Mesendoderm (in vitro differentiated cells): Measurements from ENCODE around the gene NUTM2F.
"Not testable (repeated sequence)": the region's sequence is repeated elsewhere in the genome, so short reads cannot be mapped to it uniquely, and the experiment has no call there.

Experiments used
- DNase-seq: peaks from one replicate; pipeline ENCODE4 v3.0.0; 2013
- H2AK5ac ChIP-seq: 2 replicates; pipeline ENCODE4 v1.6.1; 2013; ENCODE audit warnings: low read length, inconsistent platforms
- H2BK120ac ChIP-seq: 2 replicates; pipeline ENCODE4 v1.6.1; 2013; ENCODE audit warnings: low read depth, mild to moderate bottlenecking, low read length, moderate library complexity, mixed read lengths
- H2BK15ac ChIP-seq: replicated peaks from 2 replicates; pipeline ENCODE4 v1.6.1; 2013; ENCODE audit warnings: low read depth, mild to moderate bottlenecking, moderate library complexity
- H2BK5ac ChIP-seq: 2 replicates; pipeline ENCODE4 v1.6.1; 2013; ENCODE audit warnings: low read length, inconsistent platforms
- H3K18ac ChIP-seq: 2 replicates; pipeline ENCODE4 v1.6.1; 2013; ENCODE audit warnings: mild to moderate bottlenecking, low read length, mixed read lengths
- H3K23ac ChIP-seq: one replicate; pipeline ENCODE4 v1.6.1; 2013; ENCODE audit warnings: low read length
- H3K27ac ChIP-seq: 2 replicates; pipeline ENCODE4 v1.5.1; 2013; ENCODE audit warnings: low read depth, mild to moderate bottlenecking, inconsistent platforms, low read length, moderate library complexity
- H3K27me3 ChIP-seq: 2 replicates; pipeline ENCODE4 v1.6.1; 2013; ENCODE audit warnings: low read length, control low read depth, mild to moderate bottlenecking, inconsistent platforms; ENCODE audit not compliant: insufficient read depth, poor library complexity
- H3K36me3 ChIP-seq: 2 replicates; pipeline ENCODE4 v1.6.1; 2013; ENCODE audit warnings: low read length, inconsistent platforms; ENCODE audit not compliant: control insufficient read depth, insufficient read depth
- H3K4ac ChIP-seq: one replicate; pipeline ENCODE4 v1.6.1; 2013; ENCODE audit warnings: low read depth, mild to moderate bottlenecking, low read length, moderate library complexity
- H3K4me1 ChIP-seq: 2 replicates; pipeline ENCODE4 v1.6.1; 2013; ENCODE audit warnings: low read depth, low read length, inconsistent platforms; ENCODE audit not compliant: control insufficient read depth
- H3K4me2 ChIP-seq: 2 replicates; pipeline ENCODE4 v1.6.1; 2013; ENCODE audit warnings: low read length
- H3K4me3 ChIP-seq: 2 replicates; pipeline ENCODE4 v1.5.1; 2013; ENCODE audit warnings: mild to moderate bottlenecking, low read length
- H3K56ac ChIP-seq: one replicate; pipeline ENCODE4 v1.6.1; 2013; ENCODE audit warnings: low read length
- H3K79me1 ChIP-seq: 2 replicates; pipeline ENCODE4 v1.6.1; 2013; ENCODE audit warnings: low read length, inconsistent platforms
- H3K79me2 ChIP-seq: 2 replicates; pipeline ENCODE4 v1.6.1; 2013; ENCODE audit warnings: mild to moderate bottlenecking, low read length; ENCODE audit not compliant: control insufficient read depth, insufficient read depth
- H3K9ac ChIP-seq: 2 replicates; pipeline ENCODE4 v1.6.1; 2013; ENCODE audit warnings: low read length, inconsistent platforms
- H4K5ac ChIP-seq: one replicate; pipeline ENCODE4 v1.6.1; 2013; ENCODE audit warnings: low read length
- H4K8ac ChIP-seq: one replicate; pipeline ENCODE4 v1.6.1; 2013; ENCODE audit warnings: low read depth, mild to moderate bottlenecking, control low read depth, low read length, moderate library complexity
- WGBS: extraction: QIAGEN DNeasy Blood & Tissue Kit; methylation state at CpG from one replicate; pipeline ENCODE4 v1.1.7; 2013; ENCODE audit warnings: low lambda C conversion rate, missing lambda C conversion rate; ENCODE audit not compliant: insufficient coverage; ENCODE audit errors: extremely low coverage; 5-methylcytosine and 5-hydroxymethylcytosine counted together

The NUTM2F gene

GRCh38 chr9:94277029-94277428 is 51.4 kb downstream of the NUTM2F start:
- not testable (repeated sequence) for H3K18ac ChIP-seq, H3K36me3 ChIP-seq, H3K4me3 ChIP-seq, H3K9ac ChIP-seq, H2BK5ac ChIP-seq, H3K27me3 ChIP-seq, H3K79me1 ChIP-seq, H3K56ac ChIP-seq, H2AK5ac ChIP-seq, H3K4me1 ChIP-seq, H2BK15ac ChIP-seq, DNase-seq, H3K4me2 ChIP-seq, H4K8ac ChIP-seq, H3K27ac ChIP-seq, H4K5ac ChIP-seq, H3K79me2 ChIP-seq, H3K23ac ChIP-seq, H2BK120ac ChIP-seq, H3K4ac ChIP-seq
- WGBS: no CpG with 5 or more reads among the region's 4 CpGs

- H3K4ac ChIP-seq: no peak overlapping the region
- H3K56ac ChIP-seq: no peak overlapping the region
- no peak overlapping the region for H2BK120ac ChIP-seq
- H4K5ac ChIP-seq: no peak overlapping the region
- no peak overlapping the region for H3K18ac ChIP-seq
- H3K4me1 ChIP-seq: no peaks in the 10 kb centered on the region
- H3K9ac ChIP-seq: no peak overlapping the region
- no peak overlapping the region for H2BK15ac ChIP-seq
- peaks cover 2% of the 10 kb centered on the region for H3K79me1 ChIP-seq
- H3K4me2 ChIP-seq: no peak overlapping the region
- H2BK5ac ChIP-seq: no peak overlapping the region
- H3K27me3 ChIP-seq: no peaks in the 10 kb centered on the region
- H3K79me2 ChIP-seq: no peaks in the 10 kb centered on the region
- no peak overlapping the region for H3K23ac ChIP-seq
- no peak overlapping the region for H4K8ac ChIP-seq
- no peak for DNase-seq
- H3K36me3 ChIP-seq: no peaks in the 10 kb centered on the region
- no peak overlapping the region for H3K27ac ChIP-seq
- no peak overlapping the region for H2AK5ac ChIP-seq
- WGBS: no CpG with 5 or more reads among the region's 1 CpG
- H3K4me3 ChIP-seq: no peak overlapping the region
These were observed 58.4 kb downstream of the NUTM2F start for GRCh38 chr9:94270009-94270408.

DNA sequence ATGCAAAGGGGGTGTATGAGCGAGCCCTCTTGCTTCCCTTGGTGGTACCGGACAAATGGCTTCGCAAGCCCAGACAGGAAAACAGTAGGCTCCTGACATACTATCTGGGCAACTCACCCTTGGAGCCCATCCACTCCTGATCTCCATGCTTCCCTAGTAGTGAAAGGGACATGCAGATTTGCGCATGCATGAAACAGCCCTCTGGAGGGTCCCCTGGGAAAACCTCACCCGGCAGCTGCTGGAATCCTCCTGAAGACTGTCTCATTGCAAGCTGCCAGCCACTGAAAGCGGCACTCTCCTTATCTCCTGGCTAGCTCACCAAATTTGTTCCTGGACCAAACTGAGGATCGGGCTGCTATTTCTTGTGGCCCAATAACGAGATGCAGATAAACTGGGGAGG is 59.2 kb downstream of the NUTM2F start:
- Histone ChIP-seq H2BK120ac (no peak overlapping the region), H2BK15ac (no peak overlapping the region), H4K5ac (no peak overlapping the region), H3K4me1 (no peaks in the 10 kb centered on the region), H3K18ac (no peak overlapping the region), H3K4ac (no peak overlapping the region), H4K8ac (no peak overlapping the region), H3K4me3 (no peak overlapping the region), H3K36me3 (no peaks in the 10 kb centered on the region), H2BK5ac (no peak overlapping the region), H3K23ac (no peak overlapping the region), H2AK5ac (no peak overlapping the region), H3K56ac (no peak overlapping the region), H3K79me1 (no peaks in the 10 kb centered on the region), H3K79me2 (no peaks in the 10 kb centered on the region), H3K27ac (no peak overlapping the region), H3K4me2 (no peak overlapping the region), H3K9ac (no peak overlapping the region), H3K27me3 (no peaks in the 10 kb centered on the region)
- WGBS: no CpG with 5 or more reads among the region's 8 CpGs
- no peak for DNase-seq
